Stimulated activated CD4-positive, alpha-beta T cell treated with anti-CD3 and anti-CD28 coated beads, TNF-alpha, amount 100 ng/mL, for 24 hours (primary cell): Measurements from ENCODE around the gene KANK2.
"Not testable (repeated sequence)": the region's sequence is repeated elsewhere in the genome, so short reads cannot be mapped to it uniquely, and the experiment has no call there.

Experiments used
- DNase-seq, 3 experiments: peaks; one replicate each; pipeline ENCODE4 v3.0.0-alpha.2; 2020; ENCODE audit warnings: low read depth in 3 of 3

KANK2 gene

DNA sequence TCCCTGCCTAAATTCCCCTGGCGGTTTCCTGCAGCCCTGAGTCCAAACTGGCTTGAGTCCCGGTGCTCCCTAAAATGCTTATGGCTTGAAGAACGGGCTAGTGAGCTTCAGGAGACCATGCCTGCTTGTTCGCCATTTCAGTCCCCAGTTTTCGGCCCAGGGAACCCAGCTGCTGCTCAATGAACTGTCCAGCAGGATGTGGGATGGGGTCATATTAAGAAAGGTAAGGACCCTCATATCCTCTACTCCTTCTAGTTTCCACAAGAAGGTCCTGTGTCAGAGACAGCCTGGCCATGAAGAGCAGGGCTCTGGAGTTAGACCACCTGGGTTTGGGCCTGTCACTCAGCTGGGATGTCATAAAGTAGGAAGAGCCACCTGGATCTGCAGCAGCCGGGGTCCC is 24.8 kb downstream of the KANK2 start:
- DNase-seq, result no peak

DNA sequence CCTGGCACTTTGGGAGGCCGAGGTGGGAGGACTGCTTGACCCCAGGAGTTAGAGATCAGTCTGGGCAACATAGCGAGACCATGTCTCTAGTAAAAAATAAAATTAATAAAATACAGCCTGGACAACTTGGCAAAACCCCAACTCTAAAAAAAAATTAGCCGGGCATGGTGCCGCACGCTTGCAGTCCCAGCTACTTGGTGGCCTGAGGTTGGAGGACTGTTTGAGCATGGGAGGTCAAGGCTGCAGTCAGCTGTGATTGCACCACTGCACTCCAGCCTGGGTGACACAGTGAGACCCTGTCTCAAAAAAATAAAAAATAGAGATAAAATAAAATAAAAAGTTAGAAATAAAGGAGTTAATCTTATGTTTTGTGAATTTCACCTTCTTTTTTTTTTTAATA is 26.2 kb downstream of the KANK2 start:
- DNase-seq, result no peak

DNA sequence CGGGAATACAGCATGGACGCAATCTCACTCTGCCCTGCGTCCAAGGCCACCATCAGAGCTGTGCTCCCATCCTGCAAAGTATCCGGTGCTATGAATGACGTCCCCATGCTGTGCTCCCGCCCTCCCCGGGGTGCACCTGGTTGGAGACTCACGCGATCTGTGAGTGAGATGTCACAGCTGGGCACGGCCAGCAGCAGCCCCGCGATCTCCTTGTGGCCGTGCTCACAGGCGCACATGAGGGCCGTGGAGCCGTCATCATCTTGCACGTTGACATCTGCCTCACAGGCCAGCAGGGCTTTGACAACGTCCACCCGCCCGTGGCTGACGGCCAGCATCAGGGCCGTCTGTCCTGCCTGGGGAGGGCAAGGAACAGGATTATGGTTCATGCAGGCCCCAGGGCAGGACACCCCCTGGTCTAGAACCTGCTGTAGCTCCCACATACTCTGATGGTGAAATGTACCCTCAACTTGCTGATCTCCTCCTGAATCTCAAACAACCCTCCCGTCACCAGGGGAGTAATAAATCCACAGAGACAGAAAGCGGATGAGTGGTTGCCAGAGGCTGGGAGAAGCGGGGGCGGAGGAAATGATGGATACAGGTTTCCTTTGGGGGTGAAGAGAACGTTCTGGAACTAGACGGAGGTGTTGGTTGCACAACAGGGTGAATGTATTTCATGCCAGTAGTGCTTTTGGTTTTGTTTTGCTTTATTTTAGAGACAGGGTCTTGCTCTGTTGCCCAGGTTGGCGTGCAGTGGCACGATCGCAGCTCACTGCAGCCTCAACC is 27.3 kb downstream of the KANK2 start:
- no peak for DNase-seq

DNA sequence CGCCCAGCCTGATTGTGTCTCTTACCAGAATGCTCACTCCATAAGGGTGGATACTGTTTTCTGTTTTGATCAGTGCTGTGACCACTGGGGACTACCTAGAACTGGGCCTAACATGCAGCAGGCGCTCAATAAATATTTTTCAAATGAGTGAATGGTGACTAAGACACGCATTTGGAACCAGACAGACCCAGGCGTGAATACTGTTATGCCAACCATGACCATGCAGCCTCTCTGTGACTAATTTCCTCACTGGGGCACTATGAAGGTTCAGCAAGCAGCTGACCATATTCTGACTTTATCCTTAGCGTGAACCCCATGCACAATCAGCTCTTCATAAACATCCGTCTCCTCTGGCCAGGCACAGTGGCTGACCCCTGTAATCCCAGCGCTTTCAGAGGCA is 28.8 kb downstream of the KANK2 start:
- no peak for DNase-seq

DNA sequence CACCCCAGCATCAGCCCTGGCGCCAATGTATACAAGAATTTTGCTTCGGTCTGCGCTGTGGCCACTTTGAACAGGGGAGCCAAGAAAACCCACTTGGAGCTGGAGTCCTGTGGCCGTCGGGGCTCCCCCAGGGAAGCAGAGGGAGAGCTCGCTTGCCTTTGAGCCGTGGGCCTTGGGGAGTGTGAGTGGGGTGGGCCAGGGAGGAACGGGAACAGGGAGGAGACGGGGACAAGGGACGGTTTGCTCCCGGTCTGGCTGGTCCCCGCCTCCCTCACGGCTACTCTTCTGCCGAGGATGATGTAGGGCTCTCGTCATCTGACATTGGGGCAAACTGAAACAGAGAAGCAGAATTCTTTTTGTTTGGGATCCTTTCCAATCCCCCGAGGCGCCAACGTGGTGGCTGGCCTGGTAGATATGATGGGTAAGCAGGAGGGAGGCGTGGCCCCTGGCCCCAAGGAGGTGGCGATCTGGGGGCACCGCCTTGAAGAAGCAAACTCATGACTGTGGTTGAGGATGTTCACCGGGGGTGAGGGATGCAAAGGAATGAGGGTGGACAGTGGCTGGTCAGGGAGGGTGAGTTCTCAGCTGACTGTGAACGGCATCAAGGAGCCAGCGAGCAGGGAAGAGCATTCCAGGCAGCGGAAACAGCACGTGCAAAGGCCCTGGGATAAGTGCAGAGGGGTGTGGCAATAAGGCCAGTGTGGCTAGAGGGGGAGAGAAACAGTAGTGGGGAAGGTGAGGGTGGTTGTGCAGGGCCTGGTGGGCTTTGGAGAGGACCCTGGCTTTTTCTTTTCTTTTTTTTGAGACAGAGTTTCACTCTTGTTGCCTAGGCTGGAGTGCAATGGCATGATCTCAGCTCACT is 30.8 kb downstream of the KANK2 start:
- DNase-seq, result no peak

DNA sequence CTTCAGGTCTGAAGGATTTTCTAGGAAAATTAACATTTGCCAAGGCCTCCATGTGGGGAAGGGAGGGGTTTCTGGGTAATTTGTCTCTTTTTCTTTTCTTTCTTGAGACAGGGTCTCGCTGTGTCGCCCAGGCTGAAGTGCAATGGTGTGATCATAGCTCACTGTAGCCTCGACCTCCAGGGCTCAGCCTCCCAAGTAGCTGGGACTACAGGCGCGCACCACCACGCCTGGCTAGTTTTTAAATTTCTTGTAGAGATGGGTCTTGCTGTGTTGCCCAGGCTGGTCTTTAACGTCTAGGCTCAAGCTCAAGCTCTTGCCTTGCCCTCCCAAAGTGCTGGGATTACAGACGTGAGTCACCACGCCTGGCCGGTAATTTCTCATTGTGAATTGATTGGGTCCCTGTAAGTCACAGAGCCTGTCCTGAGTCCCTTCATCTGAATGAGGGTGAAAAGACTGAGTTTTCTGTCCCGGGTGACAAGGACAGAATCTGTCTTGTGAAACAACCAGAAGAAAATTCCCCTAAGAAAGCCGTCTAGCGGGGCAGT is 31.8 kb downstream of the KANK2 start:
- DNase-seq, result no peak

DNA sequence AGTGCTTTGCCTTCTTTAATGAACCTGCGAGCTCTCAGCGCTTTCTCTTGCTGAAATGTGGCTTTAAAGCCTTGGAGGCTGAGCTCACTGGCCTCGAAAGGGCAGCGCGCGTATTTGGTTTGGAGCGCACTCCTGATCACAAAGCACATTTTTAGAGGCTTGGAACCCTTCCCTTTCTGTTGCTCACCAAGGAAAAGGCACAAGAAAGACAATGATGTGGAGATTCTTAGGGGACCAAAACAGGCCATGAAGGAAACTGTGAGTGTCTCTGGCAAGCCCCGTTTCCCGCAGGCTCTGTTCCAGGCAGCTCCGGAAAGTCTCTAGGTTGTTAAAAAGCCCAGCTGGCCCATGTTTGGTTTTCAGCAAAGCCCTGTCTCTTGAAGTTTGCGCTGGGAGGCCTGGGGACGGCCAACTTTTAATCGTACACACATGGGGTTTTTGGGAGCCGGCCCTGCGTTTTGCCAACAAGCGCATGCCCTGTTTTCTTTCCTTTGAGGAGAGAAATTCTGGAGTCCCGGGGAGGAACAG is 32.4 kb downstream of the KANK2 start:
- no peak for DNase-seq

DNA sequence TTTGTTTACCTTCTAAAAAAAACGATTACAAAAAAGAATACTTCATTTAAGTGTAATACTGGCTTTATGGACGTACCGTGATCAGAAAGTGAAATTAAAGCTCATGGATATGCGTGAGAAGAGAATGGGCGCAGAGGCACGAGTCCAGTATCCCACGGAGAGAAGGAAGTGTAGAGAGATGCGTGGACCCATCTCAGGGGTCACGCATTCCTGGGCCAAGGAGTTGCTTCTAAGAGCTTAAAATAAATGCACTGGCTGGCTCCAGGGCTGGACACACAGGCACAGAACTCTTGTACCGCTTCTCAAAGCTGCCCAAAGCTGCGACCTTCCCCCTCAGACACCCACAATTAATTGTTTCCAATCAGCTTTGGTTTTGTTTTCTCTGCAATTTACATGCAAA is 33.0 kb downstream of the KANK2 start:
- DNase-seq, result no peak

DNA sequence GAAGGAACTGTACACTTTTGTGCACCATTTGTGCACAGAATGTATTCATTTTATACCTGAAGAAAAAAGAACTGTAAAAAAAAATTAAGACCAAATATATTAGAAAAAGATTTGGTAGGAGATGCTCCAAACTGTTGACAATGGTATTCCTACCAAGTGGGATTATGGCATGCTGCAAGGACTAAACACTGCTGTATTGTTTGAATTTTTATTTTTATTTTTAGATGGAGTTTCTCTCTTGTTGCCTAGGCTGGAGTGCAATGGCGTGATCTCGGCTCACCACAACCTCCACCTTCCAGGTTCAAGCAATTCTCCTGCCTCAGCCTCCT is 36.9 kb downstream of the KANK2 start:
- not testable (repeated sequence) for DNase-seq

DNA sequence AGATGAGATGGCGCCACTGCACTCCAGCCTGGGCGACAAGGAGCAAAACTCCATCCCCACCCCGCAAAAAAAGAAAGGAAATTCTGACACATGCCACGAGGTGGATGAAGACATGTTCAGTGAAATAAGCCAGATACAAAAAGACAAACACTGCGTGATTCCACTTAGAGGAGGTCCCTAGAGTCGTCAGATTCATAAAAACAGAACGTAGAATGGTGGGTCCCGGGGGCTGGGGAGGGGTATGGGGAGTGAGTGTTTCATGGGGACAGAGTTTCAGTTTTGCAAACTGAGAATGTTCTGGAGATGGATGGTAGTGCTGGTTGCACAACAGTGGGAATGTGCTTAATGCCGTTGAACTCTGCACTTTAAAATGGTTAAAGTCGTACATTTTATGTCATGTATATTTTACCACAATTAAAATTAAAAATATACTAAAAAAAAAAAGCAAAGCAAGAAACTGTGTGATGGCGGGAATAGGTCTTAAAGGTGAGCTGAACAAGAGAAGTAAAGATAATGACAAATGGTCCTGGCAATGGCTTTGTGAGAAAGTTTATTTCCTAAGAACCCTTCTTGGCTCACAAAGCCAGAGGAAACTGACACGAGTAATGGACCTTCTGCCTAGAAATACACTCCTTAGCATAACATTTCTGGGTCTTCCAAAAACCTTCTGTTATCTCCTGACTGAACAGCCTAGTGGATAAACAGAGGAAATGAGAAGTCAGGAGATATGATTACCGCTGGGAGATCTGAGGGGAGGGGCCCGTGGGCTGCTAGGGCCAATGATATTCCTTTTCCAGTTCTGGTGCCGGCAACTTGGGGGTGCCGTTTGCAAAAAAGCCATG is 37.5 kb downstream of the KANK2 start:
- DNase-seq, result no peak

DNA sequence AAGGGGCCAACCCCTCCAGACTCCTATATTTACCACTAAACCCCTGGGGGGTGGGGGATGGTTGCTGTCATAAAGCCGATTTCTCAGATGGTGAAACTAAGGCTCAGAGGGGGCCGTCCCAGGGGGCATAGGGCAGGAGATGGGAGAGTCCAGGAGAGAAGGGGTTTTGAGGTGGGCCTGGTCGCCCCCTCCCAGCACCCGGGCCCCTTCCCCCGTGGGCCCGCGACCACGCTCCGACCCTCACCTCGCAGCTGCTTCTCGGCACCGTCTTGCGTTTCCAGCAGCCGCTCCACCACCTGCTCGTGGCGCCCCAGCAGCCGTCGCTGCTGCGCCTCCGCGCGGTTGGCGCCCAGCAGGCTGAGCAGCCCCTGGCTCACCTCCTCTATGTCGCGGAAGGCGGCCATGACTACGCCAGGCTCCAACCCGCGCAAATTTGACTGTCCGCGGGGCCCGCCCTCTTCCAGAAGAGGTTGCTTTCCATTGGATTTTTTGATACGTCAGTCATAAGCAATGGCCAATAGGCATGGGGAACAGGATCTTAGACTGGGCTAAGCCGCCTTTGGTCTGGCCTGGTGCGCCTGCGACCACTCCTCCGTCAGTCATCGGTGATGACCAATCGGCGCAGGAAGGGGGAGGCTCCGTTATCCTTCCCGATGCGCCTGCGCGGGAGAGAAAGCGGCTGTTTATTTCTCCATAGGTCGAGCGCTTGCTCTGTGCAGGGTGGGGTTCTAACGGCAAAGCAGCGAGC is 41.8 kb downstream of the KANK2 start, which contains the start of gene SPC24:
Gene SPC24 (minus strand): TSS at position 410 of the 748 bp plus-strand sequence. CDS start 6 bp downstream, at position 404.
- DNase-seq, result peak; percentile 79 to 92 (median 83)

DNA sequence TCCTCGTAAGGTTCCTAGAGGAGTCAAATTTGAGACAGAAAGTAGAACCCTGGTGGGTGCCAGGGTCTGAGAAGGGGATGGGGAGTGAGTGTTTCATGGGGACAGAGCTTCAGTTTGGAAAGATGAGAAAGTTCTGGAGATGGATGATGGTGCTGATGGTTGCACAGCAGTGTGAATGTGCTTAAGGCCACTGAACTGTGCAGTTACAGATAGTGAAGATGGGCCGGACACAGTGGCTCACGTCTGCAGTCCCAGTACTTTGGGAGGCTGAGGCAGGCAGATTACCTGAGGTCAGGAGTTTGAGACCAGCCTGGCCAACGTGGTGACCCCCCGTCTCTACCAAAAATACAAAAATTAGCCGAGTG is 42.7 kb downstream of the KANK2 start:
- DNase-seq, result no peak

DNA sequence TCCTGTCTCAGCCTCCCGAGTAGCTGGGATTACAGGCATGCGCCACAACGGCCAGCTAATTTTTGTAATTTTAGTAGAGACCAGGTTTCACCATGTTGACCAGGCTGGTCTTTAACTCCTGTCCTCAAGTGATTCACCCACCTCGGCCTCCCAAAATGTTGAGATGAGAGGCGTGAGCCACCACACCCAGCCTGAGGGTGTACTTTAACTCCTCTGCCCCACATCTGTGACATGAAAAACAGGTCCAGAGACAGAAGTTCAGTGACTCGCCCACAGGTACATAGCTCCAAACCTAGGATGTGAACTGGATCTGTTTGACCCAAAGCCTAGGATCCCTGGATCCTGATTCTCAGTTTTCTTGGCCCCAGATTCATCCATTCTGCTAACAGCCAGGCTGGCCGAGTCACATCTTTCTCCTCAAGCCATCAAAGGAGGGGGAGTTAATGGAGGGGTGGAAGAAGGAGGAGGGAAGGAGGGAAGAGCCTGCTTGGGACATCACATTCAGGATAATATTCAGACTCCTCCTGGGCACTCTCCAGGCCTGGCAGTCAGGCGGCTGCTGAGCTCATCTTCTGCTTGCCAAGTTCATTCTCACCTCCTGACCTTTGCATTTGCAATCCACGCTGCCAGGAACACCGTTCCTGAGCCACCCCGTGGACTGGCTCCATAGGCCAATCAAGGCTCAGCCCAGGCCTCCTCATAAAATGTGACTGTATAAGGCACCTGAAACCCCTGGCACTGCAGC is 44.9 kb downstream of the KANK2 start:
- no peak for DNase-seq

DNA sequence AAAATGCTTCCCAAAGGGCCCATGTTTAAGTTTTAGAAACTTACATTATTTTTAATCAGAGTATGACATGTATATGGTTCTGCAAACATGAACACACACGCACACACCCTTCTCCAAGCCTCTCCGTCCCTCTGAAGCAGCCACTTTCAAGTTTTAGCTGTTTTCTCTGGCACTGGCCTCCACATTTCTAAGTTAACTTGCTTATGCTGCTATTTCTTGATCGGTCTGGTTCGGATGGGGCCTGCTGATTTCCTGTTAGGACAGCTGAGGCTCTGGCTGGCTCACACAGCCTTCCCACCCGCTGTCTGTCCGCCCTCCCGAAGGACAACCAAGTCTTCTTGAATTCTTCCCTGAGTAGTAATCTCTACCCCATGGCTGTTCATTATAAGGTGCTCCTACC is 46.2 kb downstream of the KANK2 start:
- no peak for DNase-seq

DNA sequence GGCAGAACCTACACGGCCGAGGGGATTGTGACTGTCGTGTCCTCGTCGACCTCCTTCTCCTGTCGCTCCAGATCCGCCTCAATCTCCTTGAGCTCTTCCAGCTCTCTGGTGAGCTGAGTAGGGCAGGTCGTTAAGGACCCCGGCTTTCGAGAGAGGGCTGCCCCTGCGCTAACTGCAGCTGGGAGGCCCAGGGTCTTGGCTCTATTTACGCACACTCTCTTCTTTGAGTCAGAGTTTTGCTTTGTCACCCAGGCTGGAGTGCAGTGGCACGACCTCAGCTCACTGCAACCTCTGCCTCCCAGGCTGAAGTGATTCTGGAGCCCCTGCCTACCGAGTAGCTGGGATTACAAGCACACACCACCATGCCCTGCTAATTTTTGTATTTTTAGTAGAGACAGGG is 49.3 kb downstream of the KANK2 start:
- no peak for DNase-seq

DNA sequence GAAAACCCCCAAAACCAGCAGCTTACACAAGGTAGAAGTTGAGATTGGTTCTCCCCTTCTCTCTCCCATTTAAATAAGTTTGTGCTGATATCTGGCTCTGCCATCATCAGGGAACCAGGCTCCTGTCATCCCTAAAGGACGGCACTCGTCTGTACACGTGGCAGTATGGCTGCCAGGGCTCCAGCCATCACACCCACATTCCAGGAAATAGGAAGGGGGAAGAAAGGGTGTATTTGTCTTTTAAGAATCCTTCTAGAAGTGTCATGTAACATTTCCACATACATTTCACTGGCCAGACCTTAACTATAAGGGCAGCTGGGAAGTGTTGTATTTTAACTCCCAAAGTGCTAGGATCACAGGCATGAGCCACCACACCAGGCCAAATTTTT is 51.8 kb downstream of the KANK2 start:
- no peak for DNase-seq

DNA sequence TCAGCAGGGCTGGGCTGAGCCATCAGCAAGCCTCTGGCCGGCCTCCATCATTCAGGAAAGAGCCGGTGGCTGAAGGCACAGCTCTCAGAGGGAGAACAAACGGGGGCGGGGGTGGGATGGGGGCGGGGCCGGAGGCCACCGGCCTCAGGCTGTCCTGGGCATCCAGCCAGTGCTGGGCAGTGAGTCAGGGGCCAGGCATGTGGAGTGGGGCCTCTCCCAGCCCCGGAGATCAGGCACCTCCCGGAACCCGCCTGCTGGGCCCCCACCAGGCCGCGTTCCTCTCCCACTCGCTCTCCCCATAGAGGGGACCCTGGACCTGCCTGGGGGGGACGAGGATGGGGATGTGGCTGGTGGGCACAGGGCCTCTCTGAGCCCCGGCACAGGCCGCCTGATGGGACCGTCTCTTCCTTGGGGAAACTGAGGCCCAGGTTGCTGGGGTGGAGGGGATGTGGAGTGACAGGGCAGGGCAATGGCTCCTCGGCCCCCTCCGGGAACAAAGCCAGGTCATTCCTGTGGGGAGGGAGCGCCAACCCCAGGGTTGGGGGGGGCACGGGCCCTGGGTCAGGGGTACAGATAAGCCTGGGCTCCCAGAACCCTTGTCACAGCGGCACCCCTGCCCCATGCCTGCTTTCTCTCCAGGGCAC is 54.7 kb downstream of the KANK2 start:
- no peak for DNase-seq

DNA sequence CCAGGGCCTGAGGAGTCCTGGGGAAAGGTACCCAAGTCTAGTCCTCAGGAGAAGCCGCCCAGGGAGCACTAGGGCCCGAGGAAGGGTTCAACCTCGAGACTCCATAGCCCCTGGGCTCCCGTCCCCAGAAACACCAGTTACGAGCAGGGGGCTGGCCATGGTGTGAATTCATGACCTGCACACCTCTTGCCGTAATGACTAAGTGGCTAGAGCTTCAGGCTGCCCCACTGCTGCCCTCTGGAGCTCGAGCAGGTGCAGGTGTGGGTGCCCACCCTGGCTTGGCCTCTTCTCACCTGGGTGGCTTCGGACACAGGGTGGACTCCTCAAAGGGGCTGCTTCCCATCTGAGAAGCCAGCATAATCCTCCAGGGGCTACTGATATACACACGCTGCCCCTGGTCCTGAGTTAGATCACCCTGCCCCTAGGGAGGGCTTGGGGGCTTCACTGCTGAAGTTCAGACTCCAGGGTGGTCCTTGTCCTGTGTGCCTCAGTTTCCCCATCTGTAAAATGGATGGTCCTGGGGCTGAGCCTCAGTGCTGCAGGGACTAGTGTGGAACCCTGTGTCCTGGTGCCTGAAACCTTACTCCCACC is 55.3 kb downstream of the KANK2 start:
- no peak for DNase-seq

DNA sequence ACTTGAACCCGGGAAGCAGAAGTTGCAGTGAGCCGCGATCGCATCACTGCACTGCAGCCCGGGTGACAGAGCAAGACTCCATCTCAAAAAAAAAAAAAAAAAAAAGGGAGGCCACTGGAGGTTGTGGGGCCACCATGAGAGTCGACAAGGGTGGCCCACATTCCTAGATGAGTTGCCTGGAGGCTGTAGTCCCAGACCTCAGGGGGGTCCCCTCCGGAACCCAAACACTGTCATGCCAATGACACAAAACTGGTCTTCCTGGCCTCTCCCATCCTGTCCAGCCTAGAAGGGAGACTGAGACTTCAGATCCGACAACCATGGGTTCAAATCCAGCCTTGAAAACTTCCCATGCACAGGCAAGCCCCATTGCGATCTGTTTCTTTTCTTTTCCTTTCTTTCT is 56.4 kb downstream of the KANK2 start:
- no peak for DNase-seq
